HG02798 (cell line): ENCODE results near the gene SIGLEC8.
A peak's percentile ranks its signal among the peaks of the same experiment; 100 is the strongest.
"Not testable (repeated sequence)": the region's sequence is repeated elsewhere in the genome, so short reads cannot be mapped to it uniquely, and the experiment has no call there.

Experiments used
- ATAC-seq: cut with Tn5 transposase; IDR thresholded peaks from one replicate; pipeline ENCODE4 v1.9.1; 2021; ENCODE audit warnings: mild to moderate bottlenecking; ENCODE audit not compliant: unreplicated experiment, poor library complexity

The SIGLEC8 gene

DNA sequence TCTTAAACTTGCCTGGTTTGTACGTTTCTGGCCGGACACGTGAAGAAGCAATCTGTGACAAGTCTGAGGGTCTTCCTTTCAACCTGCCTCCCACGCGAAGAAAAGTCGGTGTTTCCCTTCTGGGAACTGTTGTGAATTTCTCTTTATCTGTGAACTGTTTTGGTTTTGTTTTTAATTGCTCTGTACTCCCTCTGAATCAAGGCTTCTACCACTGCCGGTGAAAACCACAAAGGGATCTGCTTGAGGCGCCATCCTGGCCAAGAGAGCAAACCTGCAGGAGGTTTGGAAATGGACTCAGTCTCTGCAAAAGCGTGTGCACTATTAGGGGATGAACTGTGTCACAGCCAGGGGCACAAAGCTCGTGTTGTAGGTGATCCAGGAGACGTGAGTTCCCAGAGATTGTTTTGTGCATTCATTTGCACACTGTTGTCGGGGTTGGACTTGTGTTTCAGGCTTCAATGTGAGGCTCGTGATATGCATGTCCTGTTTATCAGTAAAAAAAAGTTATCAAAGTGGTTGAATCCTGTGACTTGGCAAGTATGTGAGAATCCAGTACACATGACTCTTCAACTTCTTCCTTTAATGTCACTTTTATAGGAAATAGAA lies 9.7 kb downstream of the SIGLEC8 start:
- no peak for ATAC-seq

DNA sequence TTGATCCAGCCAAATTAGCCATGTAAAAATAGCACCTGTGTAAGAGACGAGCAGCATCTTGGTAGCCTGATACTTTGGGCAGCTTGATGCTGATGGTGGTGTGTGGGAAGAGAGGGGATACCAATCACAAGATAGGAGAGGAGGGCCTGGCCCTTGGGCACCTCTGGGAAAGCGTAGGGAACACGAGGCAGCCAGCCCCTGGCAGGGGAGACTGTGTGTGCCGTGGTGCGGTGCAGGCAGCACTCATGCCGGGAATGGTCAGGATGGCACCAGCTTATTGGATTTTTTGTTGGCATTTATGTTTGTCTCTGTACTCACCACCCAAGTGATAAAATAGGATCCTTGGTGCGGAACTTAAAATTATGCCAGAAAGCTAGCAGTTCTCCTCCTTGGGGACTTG lies 10.2 kb downstream of the SIGLEC8 start:
- ATAC-seq = no peak

DNA sequence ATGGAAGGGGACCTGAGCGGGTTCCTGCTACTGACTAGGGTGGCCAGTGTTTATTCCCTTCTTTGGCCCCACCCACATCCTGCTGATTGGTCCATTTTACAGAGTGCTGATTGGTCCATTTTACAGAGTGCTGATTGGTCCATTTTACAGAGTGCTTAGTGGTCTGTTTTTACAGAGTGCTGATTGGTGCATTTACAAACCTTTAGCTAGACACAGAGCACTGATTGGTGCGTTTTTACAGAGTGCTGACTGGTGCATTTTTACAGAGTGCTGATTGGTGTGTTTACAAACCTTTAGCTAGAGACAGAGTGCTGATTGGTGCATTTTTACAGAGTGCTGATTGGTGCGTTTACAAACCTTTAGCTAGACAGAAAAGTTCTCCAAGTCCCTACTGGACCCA lies 10.7 kb downstream of the SIGLEC8 start:
- not testable (repeated sequence) for ATAC-seq

DNA sequence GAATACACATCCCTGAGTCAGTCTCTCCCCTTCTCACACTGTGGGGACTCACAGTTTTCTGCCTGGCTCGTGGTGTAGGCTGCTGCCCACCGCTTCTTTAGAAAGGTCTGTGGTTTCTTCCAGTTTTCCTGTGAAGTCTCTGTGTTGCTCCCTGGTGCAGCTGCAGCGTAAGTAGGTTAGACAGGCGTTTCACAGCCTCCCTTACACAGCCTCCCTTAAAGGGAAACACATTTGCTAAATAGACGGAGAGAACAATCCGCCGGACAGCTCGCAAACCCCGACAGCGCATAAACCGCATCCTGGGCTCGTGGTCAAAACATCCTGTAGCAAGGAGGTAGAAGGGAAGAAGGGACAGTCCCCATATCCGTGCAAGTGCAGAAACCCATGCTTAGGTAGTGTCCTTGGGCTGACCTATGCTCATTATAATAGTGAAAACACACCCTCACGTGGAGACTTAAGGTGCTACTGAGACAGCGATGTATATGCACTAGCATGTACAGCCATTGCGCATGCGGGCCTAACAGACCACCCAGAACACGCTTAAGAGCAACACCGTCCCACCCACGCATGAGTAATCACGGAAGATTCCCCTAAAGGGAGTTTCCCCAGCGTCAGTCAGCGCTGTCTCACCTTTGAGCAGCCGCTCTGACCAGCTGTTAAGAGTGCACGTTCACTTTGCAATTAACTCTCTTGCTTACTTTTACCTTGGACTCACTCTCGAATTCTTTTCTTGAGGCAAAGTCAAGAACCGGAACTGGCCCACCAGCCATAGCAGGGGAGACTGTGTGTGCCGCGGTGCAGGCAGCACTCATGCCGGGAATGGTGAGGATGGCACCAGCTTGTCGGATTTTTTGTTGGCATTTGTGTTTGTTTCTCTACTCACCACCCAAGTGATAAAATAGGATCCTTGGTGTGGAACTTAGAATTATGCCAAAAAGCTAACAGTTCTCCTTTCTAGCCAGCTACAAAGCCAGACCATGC lies 16.6 kb downstream of the SIGLEC8 start:
- peak; percentile 89 for ATAC-seq

DNA sequence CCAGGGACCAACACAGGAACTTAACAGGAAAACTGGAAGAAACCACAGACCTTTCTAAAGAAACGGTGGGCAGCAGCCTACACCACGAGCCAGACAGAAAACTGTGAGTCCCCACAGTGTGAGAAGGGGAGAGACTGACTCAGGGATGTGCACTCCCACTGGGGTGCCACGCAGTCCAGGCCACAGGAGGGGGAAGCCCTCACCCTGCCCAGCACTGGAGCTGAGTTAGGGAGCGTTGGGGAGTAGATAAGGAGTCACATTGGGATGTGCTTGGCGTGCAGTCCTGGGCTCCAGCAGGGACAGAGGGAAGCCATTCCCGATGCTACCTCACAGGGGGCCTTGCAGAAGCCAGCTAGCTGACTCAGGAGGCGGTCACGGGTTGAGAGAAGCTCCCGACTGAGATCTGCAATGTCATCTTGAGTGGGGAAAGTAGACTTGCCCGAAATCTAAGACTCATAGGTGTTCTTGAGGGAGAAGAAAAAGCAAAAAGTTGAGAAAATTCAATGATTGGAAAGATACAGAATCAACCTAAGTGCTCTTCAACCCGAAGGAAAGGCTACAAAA lies 17.3 kb downstream of the SIGLEC8 start:
- ATAC-seq = no peak

DNA sequence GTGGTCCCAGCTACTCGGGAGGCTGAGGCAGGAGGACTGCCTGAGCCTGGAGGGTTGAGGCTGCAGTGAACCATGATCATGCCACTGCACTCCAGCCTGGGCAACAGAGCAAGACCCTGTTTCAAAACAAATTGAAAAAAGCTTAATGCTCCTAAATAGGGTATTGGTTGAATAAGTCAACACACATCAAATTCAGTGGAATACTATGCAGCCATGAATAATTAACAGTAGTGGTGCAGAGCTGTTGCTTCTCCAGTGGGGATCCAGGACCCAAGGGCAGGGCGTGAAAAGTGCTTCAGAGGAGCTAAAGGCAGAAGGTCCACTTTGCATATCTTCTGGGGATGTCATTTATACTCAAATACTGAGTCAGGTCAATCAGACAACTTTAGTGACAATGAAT lies 18.2 kb downstream of the SIGLEC8 start:
- no peak for ATAC-seq

DNA sequence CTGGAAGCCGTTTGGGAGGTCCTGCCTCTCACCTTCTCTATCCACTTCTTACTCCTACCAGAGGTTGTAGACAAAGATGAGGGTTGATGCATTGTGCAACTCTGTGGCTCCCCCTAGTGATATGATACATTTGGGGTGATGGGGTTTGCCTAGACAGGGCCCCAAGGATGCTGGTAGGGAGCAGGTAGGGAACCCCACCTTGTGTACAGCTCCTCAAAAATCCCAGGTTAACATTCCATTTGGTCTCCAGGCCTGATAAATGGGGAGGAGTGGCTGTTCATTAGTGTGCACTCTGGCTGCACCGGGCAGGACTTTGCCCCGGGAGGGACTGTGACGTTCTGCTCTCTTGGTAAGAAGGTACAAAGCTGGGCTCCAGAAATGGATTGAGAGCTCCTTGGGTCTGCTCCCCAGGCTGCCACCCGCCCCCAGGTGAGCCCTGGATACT lies 19.2 kb downstream of the SIGLEC8 start:
- no peak for ATAC-seq

DNA sequence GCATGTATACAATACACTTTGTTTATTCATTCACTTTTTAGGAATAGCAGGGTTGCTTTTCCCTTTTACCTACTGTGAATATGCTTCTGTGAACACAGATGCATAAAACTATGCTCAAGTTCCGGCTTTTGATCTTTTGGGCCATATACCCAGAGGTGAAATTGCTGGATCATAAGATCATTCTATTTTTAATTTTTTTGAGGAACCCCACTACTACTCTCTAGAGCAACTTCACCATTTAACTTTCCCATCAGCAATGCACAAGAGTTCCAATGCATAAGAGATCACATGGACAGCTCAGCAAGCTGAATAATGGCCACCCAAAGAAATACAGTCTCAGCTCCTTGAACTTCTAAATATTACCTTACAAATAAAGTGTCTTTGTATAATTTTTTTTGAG lies 23.8 kb downstream of the SIGLEC8 start:
- no peak for ATAC-seq

DNA sequence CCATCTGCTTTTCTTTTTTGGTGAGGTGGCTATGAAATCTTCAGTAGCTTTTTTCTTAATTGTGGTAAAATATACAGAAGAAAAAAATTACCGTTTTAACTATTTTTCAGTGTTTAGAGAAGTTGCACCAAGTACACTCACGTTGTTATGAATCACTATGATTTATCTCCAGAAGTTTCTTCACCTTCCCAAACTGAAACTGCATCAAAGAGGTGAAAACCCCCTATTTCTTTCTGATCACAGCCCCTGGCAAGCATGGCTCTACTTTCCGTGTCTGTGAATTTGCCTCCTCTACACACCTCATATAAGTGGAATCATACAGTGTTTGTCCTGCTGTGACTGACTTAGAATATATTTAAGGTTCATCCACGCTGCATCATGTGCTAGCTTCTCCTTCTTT lies 25.2 kb downstream of the SIGLEC8 start:
- no peak for ATAC-seq

DNA sequence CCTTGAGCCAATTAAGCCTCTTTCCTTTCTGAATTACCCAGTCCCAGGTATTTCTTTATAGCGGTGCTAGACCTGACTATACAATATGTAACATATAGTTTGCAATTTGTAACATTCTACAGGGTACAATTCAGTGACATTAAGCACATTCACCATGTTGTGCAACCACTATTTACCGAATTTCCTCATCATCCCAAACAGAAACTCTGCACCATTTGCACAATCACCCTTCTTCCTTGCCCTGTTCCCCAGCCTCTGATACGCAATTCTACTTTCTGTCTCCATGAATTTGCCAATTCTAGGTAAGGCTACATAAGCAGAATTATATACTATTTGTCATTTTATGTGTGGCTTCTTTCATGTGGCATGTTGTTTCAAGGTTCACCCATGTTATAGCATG lies 27.1 kb downstream of the SIGLEC8 start:
- no peak for ATAC-seq

DNA sequence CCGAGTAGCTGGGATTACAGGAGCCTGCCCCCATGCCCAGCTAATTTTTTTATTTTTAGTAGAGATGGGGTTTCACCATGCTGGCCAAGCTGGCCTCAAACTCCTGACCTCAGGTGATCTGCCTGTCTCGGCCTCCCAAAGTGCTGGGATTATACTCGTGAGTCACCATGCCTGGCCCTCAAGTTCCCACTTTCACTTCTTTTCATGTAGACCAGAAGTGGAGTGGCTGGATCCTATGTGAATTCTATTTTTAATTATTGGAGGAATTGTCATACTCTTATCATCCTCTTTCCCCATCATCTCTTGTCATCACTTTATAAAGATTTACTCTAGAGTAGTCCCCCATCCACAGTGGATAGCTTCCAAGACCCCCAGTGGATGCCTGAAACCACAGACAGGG lies 28.0 kb downstream of the SIGLEC8 start:
- no peak for ATAC-seq

DNA sequence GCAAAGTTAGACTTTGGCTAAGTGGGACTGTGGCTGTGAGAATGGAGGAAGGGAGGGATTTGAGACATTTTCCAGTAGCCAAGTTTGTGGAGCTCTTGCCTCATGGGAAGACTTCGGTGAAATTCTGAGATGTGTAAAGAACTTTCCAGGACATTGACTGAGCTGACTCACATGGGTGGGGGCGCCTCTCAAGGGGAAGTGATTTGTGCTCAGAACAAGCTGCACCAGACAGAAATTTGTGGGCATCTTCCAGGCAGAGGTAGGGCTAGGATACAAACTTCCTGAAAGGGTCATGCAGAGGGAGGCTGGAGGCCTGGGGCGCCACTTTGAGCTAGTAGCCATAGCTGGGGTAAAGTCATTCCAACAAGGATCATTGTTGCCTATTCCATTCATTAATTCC lies 31.1 kb downstream of the SIGLEC8 start:
- no peak for ATAC-seq

DNA sequence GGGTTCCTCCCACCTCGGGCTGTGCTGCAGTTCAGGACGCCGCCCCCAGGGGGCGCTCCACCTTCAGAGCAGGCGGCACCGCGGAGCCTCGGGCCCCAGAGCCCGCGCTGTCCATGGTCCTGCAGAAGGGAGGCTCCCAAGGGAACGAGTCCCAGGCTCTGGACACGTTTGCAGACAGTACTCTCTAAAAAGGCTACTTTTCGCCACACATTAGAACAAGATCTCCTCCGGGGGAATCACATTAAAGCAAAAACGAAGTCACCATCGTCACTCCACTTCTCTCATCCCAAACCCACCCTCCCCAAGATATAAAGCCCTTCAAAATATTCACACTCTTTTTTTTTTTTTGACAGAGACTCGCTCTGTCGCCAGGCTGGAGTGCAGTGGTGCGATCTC lies 36.2 kb downstream of the SIGLEC8 start:
- ATAC-seq = peak; percentile 68

DNA sequence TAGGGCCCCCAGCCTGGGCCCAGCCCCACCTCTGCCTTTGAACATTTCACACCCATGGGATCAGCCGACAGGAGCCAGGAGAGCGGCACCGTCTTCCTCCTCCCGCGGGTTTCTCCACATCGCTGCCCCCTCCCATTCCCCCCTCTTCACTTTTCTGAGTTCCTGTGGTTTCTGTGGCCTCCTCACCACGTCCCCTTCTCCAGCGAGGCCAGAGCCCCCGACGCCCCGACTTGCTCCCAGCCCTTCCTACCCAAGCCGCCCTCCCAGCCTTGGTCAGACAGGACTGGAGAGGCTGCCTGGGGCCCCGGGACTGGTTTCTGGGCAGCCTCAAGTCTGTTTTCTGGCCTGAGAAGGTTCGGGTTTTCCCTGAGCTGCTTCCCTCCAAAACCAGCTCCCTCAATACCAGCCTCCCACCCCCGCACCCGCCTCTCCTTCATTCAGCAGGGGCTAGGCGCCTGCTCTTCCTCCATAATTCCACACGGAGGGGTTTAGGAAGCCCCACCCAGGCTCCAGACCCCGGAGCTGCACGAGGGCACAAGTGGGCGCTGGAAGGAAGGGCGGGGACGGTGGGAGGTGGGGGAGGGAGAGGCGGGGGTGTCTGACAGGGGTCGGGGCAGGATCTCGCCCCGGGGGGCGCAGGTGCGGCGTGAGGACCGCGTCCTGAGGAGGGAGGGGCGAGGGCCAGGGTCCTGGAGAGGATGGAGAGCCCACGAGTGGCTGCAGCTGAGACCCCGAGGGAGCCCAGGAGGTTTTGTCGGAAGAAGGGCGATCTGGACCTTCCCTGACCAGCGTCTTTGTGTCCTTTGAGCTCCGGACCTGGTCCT lies 36.8 kb downstream of the SIGLEC8 start:
- no peak for ATAC-seq

DNA sequence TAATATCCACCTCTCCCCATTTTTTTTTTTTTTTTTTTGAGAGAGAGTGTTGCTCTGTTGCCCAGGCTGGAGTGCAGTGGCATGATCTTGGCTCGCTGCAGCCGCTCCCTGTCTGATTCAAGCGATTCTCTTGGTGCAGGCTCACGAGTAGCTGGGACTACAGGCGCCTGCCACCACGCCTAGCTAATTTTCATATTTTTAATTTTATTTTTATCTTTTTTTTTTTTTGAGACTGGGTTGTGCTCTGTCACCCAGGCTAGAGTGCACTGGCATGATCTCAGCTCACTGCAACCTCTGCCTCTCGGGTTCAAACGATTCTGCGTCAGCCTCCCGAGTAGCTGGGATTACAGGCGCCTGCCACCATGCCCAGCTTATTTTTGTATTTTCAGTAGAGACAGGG lies 37.7 kb downstream of the SIGLEC8 start:
- not testable (repeated sequence) for ATAC-seq

DNA sequence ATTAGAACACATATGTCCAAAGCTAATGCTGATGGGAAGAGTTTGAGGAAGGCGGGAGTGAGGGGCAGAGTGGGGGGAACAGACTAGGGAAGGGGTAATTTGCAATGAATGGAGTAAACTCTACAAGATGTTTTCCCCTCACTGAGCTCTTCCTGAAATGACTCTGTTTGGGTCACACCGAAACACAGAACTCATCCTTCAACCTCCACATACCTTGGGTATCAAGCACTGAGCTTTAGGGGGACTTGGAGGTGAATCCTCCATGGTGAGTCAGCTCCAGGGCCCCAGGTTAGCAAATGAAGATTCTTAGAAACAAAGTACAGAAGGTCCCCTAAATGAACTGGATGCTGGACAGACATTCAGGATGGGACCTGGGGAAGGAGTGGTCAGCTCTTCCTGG lies 39.5 kb downstream of the SIGLEC8 start:
- no peak for ATAC-seq

DNA sequence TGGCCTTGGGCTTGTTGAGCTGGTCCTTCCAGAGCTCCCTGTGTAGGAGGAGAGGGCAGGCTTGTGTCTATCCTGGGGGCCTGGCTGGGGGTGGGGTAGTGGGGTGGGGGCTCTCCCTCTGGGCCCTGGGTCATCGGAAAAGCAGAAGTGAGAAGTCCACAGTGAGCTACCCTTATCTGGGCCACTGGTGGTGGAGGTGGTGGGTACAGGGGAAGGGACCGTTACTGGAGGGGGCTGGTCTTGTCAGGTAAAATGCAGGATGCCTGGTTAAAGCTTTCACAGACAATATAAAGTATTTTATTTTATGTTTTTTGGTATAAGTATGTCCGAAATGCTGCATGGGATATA lies 40.5 kb downstream of the SIGLEC8 start:
- ATAC-seq = no peak

DNA sequence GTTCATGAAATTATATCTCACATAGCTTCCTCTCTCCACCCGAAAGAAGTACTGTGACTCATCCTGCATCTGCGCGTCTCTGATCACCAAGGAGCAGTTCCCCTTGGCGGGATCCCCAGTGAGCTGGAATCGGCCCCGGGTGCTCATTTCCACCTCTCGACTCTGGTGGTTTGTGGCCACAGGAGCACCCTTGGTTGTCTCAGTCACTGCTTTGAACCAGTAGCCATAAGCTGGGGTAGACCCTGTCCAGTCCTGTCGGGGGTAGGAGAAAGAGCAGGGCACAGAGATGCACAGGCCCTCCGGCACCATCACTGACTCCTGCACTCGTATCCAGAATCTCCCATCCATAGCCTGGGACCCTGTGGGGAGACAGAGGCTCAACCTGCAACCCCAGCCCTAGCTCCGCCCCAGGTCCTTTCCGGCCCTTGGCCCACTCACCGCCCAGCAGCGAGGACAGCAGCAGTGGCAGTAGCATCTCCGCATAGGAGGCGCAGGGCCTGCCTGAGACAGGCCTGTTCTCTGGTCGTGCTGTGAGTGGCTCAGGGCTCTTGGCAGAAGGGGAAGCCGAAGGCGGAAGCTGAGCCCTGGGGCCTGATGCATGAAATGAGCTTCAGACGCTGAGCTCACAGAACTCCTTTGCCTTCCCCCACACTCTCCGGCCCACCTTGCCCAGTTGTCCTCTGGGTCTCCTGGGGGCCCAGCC lies 41.0 kb downstream of the SIGLEC8 start, which contains the start of gene SIGLEC10:
TSS of gene SIGLEC10 (minus strand) at position 536 of the 703 bp plus-strand sequence. CDS start at position 475, 61 bp downstream.
- no peak for ATAC-seq

DNA sequence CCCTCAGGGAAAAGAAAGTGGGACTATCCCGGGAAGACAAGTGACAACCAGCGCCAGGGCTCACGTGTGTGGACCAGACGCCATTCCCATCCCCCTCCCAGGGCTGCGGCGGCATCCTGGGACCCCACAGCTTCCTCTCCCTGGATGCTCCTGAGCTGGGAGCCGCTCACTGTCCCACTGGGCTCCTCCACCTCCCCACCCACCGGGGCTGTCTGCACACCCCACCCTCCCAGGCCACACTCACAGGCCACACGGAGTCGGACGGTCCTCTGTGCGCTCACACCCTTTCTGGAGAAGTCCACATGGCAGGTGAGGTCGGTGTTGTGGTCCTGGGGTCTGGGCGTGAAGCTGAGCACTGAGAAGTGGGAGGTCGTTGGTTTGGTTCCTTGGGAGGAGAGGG lies 41.8 kb downstream of the SIGLEC8 start:
- not testable (repeated sequence) for ATAC-seq

DNA sequence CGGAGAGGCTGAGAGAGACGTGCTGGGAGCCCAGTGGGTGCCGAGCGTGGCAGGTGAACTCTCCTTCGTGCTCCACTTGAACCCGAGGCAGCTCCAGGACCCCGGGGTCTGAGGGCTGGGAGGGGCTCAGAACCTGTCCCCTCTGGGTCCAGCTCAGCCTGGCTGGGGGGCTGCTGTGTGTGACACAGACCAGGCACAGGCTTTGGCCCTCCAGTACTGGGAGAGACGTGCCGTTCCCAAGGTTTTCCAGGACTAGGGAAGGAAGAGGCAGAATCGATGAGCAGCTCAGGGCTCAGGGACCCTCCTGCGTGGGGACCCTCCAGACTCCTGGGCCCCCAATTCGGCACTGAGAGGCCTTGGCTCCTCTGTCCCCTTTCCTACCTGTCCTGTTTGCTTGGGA lies 43.1 kb downstream of the SIGLEC8 start:
- ATAC-seq = no peak
